Activated naive CD8-positive, alpha-beta T cell treated with anti-CD3 and anti-CD28 coated beads, Interleukin-2, amount 10 ng/mL, durations not matched to agents 7 days and 5 days (primary cell): ENCODE measurements around the gene SGIP1. TPM values are rescaled to one million over a fixed set of nuclear protein-coding genes. Genes with fewer than 3 reads are reported as not detected.

Experiments used
- ATAC-seq: fragments of 150-1000 bp; cut with Tn5 transposase; one replicate; pipeline ENCODE4 v1.10.0; 2021; ENCODE audit warnings: low read depth, moderate library complexity
- POLR2A ChIA-PET: fragments of 350-600 bp; sonication (Branson Sonifier 250); formaldehyde crosslinking; loops from one replicate; lab custom pipeline; 2021; ENCODE audit warnings: antibody characterized with exemption; lab: Charles Lee
- DNase-seq: peaks from one replicate; pipeline ENCODE4 v3.0.0; 2021
- H3K27ac Mint-ChIP-seq: one replicate; pipeline ENCODE4 v1.8.0; 2022; ENCODE audit warnings: mild to moderate bottlenecking, mixed read lengths
- H3K27me3 Mint-ChIP-seq: one replicate; pipeline ENCODE4 v1.8.0; 2022; ENCODE audit warnings: mild to moderate bottlenecking, moderate library complexity, mixed read lengths
- H3K36me3 Mint-ChIP-seq: one replicate; pipeline ENCODE4 v1.8.0; 2021; ENCODE audit warnings: mild to moderate bottlenecking, mixed read lengths
- H3K4me1 Mint-ChIP-seq: one replicate; pipeline ENCODE4 v1.8.0; 2021; ENCODE audit warnings: mixed read lengths
- H3K4me3 Mint-ChIP-seq: one replicate; pipeline ENCODE4 v1.8.0; 2022; ENCODE audit warnings: mild to moderate bottlenecking, moderate library complexity, mixed read lengths
- H3K9me3 Mint-ChIP-seq: one replicate; pipeline ENCODE4 v1.8.0; 2021; ENCODE audit warnings: mixed read lengths
- total RNA-seq, 2 experiments: library from RNA; stranded (reverse); gene quantifications; one replicate each; pipeline ENCODE4 v1.2.3, GENCODE V29; 2021

Gene SGIP1
- total RNA-seq, 2 experiments from 2014 or later = not detected

GRCh38 chr1:66505671-66506392 is 28.1 kb upstream of the SGIP1 start:
- POLR2A ChIA-PET = no interaction called here
- Mint-ChIP-seq H3K4me3 (no peak overlapping the region), H3K9me3 (no peaks in the 10 kb centered on the region), H3K27ac (no peak overlapping the region), H3K4me1 (no peaks in the 10 kb centered on the region), H3K36me3 (no peaks in the 10 kb centered on the region), H3K27me3 (peaks cover 37% of the 10 kb centered on the region)
- DNase-seq (no peak), ATAC-seq (no peak)

- Mint-ChIP-seq H3K27me3 (peaks cover 34% of the 10 kb centered on the region), H3K27ac (no peak overlapping the region), H3K36me3 (no peaks in the 10 kb centered on the region), H3K4me3 (no peak overlapping the region), H3K9me3 (no peaks in the 10 kb centered on the region), H3K4me1 (no peaks in the 10 kb centered on the region)
- no peak for DNase-seq
- no peak for ATAC-seq
- POLR2A ChIA-PET = no interaction called here
Measured at GRCh38 chr1:66506393-66506687, 27.6 kb upstream of the SGIP1 start.

- ATAC-seq = no peak
- DNase-seq = no peak
- H3K36me3 Mint-ChIP-seq = no peaks in the 10 kb centered on the region
- POLR2A ChIA-PET = no interaction called here
- no peaks in the 10 kb centered on the region for H3K4me1 Mint-ChIP-seq
- H3K9me3 Mint-ChIP-seq = no peaks in the 10 kb centered on the region
- H3K4me3 Mint-ChIP-seq = no peak overlapping the region
- H3K27me3 Mint-ChIP-seq = peaks cover 29% of the 10 kb centered on the region
- no peak overlapping the region for H3K27ac Mint-ChIP-seq
Measured at GRCh38 chr1:66506991-66507390, 27.0 kb upstream of the SGIP1 start.

GRCh38 chr1:66510407-66510806 is 23.5 kb upstream of the SGIP1 start:
- POLR2A ChIA-PET = no interaction called here
- Mint-ChIP-seq H3K36me3 (no peaks in the 10 kb centered on the region), H3K27ac (no peak overlapping the region), H3K4me1 (no peaks in the 10 kb centered on the region), H3K4me3 (no peak overlapping the region), H3K9me3 (no peaks in the 10 kb centered on the region), H3K27me3 (peaks cover 10% of the 10 kb centered on the region)
- DNase-seq = no peak
- no peak for ATAC-seq

- Mint-ChIP-seq H3K27ac (no peak overlapping the region), H3K9me3 (no peaks in the 10 kb centered on the region), H3K4me3 (no peak overlapping the region), H3K27me3 (peaks cover 15% of the 10 kb centered on the region), H3K36me3 (no peaks in the 10 kb centered on the region), H3K4me1 (no peaks in the 10 kb centered on the region)
- POLR2A ChIA-PET = no interaction called here
- no peak for DNase-seq
- no peak for ATAC-seq
Measured at GRCh38 chr1:66511118-66511517, 22.8 kb upstream of the SGIP1 start.

- Mint-ChIP-seq H3K27ac (no peak overlapping the region), H3K4me1 (no peaks in the 10 kb centered on the region), H3K9me3 (no peaks in the 10 kb centered on the region), H3K27me3 (peaks cover 11% of the 10 kb centered on the region), H3K36me3 (no peaks in the 10 kb centered on the region), H3K4me3 (no peak overlapping the region)
- POLR2A ChIA-PET = no interaction called here
- no peak for DNase-seq
- ATAC-seq = no peak
Measured at GRCh38 chr1:66517959-66518358, 16.0 kb upstream of the SGIP1 start.

GRCh38 chr1:66518654-66519053 is 15.3 kb upstream of the SGIP1 start:
- ATAC-seq (no peak), DNase-seq (no peak)
- Mint-ChIP-seq H3K9me3 (no peaks in the 10 kb centered on the region), H3K36me3 (no peaks in the 10 kb centered on the region), H3K4me1 (no peaks in the 10 kb centered on the region), H3K27ac (no peak overlapping the region), H3K27me3 (peaks cover 11% of the 10 kb centered on the region), H3K4me3 (no peak overlapping the region)
- POLR2A ChIA-PET = no interaction called here

- H3K27me3 Mint-ChIP-seq = peaks cover 11% of the 10 kb centered on the region
- H3K4me3 Mint-ChIP-seq = no peak overlapping the region
- POLR2A ChIA-PET = no interaction called here
- H3K4me1 Mint-ChIP-seq = no peaks in the 10 kb centered on the region
- no peaks in the 10 kb centered on the region for H3K9me3 Mint-ChIP-seq
- H3K36me3 Mint-ChIP-seq = no peaks in the 10 kb centered on the region
- ATAC-seq (no peak), DNase-seq (no peak)
- no peak overlapping the region for H3K27ac Mint-ChIP-seq
Measured at GRCh38 chr1:66519992-66520391, 14.0 kb upstream of the SGIP1 start.

- Mint-ChIP-seq H3K4me1 (no peaks in the 10 kb centered on the region), H3K4me3 (no peak overlapping the region), H3K27ac (no peak overlapping the region), H3K9me3 (no peaks in the 10 kb centered on the region), H3K27me3 (peaks cover 6% of the 10 kb centered on the region), H3K36me3 (no peaks in the 10 kb centered on the region)
- POLR2A ChIA-PET = no interaction called here
- DNase-seq (no peak), ATAC-seq (no peak)
Measured at GRCh38 chr1:66520655-66521054, 13.3 kb upstream of the SGIP1 start.

- POLR2A ChIA-PET = interaction anchor here (0.5 kb wide), 1 partner anchor 9 kb away, joined by 3 read pairs; no protein-coding TSS in a partner anchor
Measured at GRCh38 chr1:66521721-66522365, 12.1 kb upstream of the SGIP1 start.

GRCh38 chr1:66523562-66523961 is 10.4 kb upstream of the SGIP1 start:
- Mint-ChIP-seq H3K4me3 (no peak overlapping the region), H3K9me3 (no peaks in the 10 kb centered on the region), H3K36me3 (no peaks in the 10 kb centered on the region), H3K27me3 (peaks cover under 1% of the 10 kb centered on the region), H3K27ac (no peak overlapping the region), H3K4me1 (no peaks in the 10 kb centered on the region)
- DNase-seq = no peak
- POLR2A ChIA-PET = no interaction called here
- ATAC-seq = no peak

More at GRCh38 chr1:66521721-66522365, 12.1 kb upstream of the SGIP1 start:
- no peaks in the 10 kb centered on the region for H3K36me3 Mint-ChIP-seq
- no peak overlapping the region for H3K4me3 Mint-ChIP-seq
- ATAC-seq (no peak), DNase-seq (no peak)
- H3K4me1 Mint-ChIP-seq = no peaks in the 10 kb centered on the region
- no peaks in the 10 kb centered on the region for H3K27me3 Mint-ChIP-seq
- no peak overlapping the region for H3K27ac Mint-ChIP-seq
- no peaks in the 10 kb centered on the region for H3K9me3 Mint-ChIP-seq

- POLR2A ChIA-PET = no interaction called here
- Mint-ChIP-seq H3K27me3 (peaks cover 8% of the 10 kb centered on the region), H3K4me1 (no peaks in the 10 kb centered on the region), H3K27ac (no peak overlapping the region), H3K36me3 (no peaks in the 10 kb centered on the region), H3K4me3 (no peak overlapping the region), H3K9me3 (no peaks in the 10 kb centered on the region)
- no peak for DNase-seq
- no peak for ATAC-seq
Measured at GRCh38 chr1:66525086-66525485, 8.9 kb upstream of the SGIP1 start.

GRCh38 chr1:66526036-66526435 is 7.9 kb upstream of the SGIP1 start:
- Mint-ChIP-seq H3K27ac (no peak overlapping the region), H3K4me1 (no peaks in the 10 kb centered on the region), H3K27me3 (peaks cover 11% of the 10 kb centered on the region), H3K4me3 (no peak overlapping the region), H3K36me3 (no peaks in the 10 kb centered on the region), H3K9me3 (no peaks in the 10 kb centered on the region)
- ATAC-seq (no peak), DNase-seq (no peak)
- POLR2A ChIA-PET = no interaction called here

GRCh38 chr1:66526991-66527390 is 7.0 kb upstream of the SGIP1 start:
- Mint-ChIP-seq H3K27ac (no peak overlapping the region), H3K4me1 (no peaks in the 10 kb centered on the region), H3K9me3 (no peaks in the 10 kb centered on the region), H3K27me3 (peaks cover 17% of the 10 kb centered on the region), H3K4me3 (no peak overlapping the region), H3K36me3 (no peaks in the 10 kb centered on the region)
- POLR2A ChIA-PET = no interaction called here
- no peak for DNase-seq
- no peak for ATAC-seq
